Osteoblast (primary cell): ENCODE data around the gene PLXNA4. TPM values are rescaled to one million over a fixed set of nuclear protein-coding genes. Genes with fewer than 3 reads are reported as not detected.
A peak's percentile ranks its signal among the peaks of the same experiment; 100 is the strongest.

ENCODE experiments used
- DNase-seq: peaks from one replicate; pipeline ENCODE4 v3.0.0; 2011; ENCODE audit warnings: low spot score, mixed read lengths; ENCODE audit not compliant: insufficient read length; ENCODE audit errors: missing footprints
- H2AFZ ChIP-seq: 2 replicates; pipeline ENCODE4 v1.6.0; 2011; ENCODE audit warnings: mild to moderate bottlenecking, low read length
- H3K27ac ChIP-seq: 2 replicates; pipeline ENCODE4 v1.5.1; 2011; ENCODE audit warnings: mild to moderate bottlenecking, low read depth, low read length, moderate library complexity
- H3K27me3 ChIP-seq: 2 replicates; pipeline ENCODE4 v1.6.0; 2012; ENCODE audit warnings: mild to moderate bottlenecking, control low read depth, inconsistent platforms, low read length, moderate library complexity; ENCODE audit not compliant: insufficient read depth
- H3K36me3 ChIP-seq: 2 replicates; pipeline ENCODE4 v1.5.1; 2011; ENCODE audit warnings: mild to moderate bottlenecking, low read length, control low read depth, moderate library complexity; ENCODE audit not compliant: insufficient read depth
- H3K4me1 ChIP-seq: 2 replicates; pipeline ENCODE4 v1.5.1; 2011; ENCODE audit warnings: mild to moderate bottlenecking, low read length, control low read depth, moderate library complexity; ENCODE audit not compliant: insufficient read depth
- H3K4me2 ChIP-seq: 2 replicates; pipeline ENCODE4 v1.6.0; 2011; ENCODE audit warnings: mild to moderate bottlenecking, low read length; ENCODE audit not compliant: insufficient read depth
- H3K4me3 ChIP-seq: fragments of 200-600 bp; sonication (generic); 3 replicates; pipeline ENCODE4 v1.5.1; 2012; ENCODE audit warnings: mild to moderate bottlenecking, low read length, inconsistent platforms; ENCODE audit not compliant: insufficient read depth
- H3K79me2 ChIP-seq: 2 replicates; pipeline ENCODE4 v1.6.0; 2012; ENCODE audit warnings: mild to moderate bottlenecking, low read length, control low read depth, inconsistent platforms; ENCODE audit not compliant: insufficient read depth
- H3K9me3 ChIP-seq: 2 replicates; pipeline ENCODE4 v1.5.1; 2011; ENCODE audit warnings: low read depth, low read length, control low read depth
- H4K20me1 ChIP-seq: 2 replicates; pipeline ENCODE4 v1.6.0; 2012; ENCODE audit warnings: mild to moderate bottlenecking, low read length, control low read depth; ENCODE audit not compliant: insufficient read depth
- CTCF ChIP-seq: IDR thresholded peaks from 2 replicates; pipeline ENCODE4 v1.5.1; 2011; ENCODE audit warnings: mild to moderate bottlenecking, low read depth, low read length, moderate library complexity; ENCODE audit errors: extremely low read depth
- total RNA-seq: library from RNA; depleted of rRNA; stranded (reverse); fragments of >200 nt; gene quantifications from 2 replicates; pipeline ENCODE4 v1.2.3, GENCODE V29; 2012

PLXNA4 gene
- total RNA-seq, 1 donor, result 4.3 TPM

GRCh38 chr7:132402751-132403245 lies 173.5 kb downstream of the PLXNA4 start:
- H3K36me3 ChIP-seq, result no peaks in the 10 kb centered on the region
- no peaks in the 10 kb centered on the region for H3K79me2 ChIP-seq
- peak overlapping the region; percentile 73 for H3K4me2 ChIP-seq
- H4K20me1 ChIP-seq, result no peaks in the 10 kb centered on the region
- H3K27ac ChIP-seq, result peak overlapping the region; percentile 80
- TF ChIP-seq CTCF, result no peak
- H3K4me3 ChIP-seq, result peak overlapping the region; percentile 34
- H3K9me3 ChIP-seq, result no peaks in the 10 kb centered on the region
- H3K4me1 ChIP-seq, result peaks cover 60% of the 10 kb centered on the region
- DNase-seq, result peak; percentile 91
- peak overlapping the region; percentile 52 for H2AFZ ChIP-seq
- H3K27me3 ChIP-seq, result no peaks in the 10 kb centered on the region

DNA sequence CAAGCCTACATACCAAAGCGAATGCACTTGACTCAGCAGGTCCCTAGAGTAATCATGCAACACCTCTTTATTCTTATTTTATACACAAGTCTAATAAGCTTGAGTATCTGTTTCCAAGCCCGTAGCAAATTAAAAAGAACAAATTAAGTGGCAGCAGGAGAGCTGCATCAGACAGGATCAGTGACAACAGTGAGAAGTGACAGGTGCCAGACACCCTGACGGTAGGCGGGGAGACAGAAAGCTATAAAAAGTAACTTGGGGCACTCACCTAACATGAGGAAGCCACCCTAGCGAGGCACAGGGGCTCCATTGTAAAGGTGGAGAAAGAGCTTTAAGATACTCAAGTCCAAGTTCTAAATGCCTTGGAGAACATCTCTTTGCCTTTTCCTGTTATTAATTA lies 174.2 kb downstream of the PLXNA4 start:
- no peak overlapping the region for H2AFZ ChIP-seq
- DNase-seq, result no peak
- peak overlapping the region; percentile 32 for H3K4me3 ChIP-seq
- H3K27me3 ChIP-seq, result no peaks in the 10 kb centered on the region
- peak overlapping the region; percentile 80 for H3K27ac ChIP-seq
- no peaks in the 10 kb centered on the region for H3K36me3 ChIP-seq
- H3K79me2 ChIP-seq, result no peaks in the 10 kb centered on the region
- H3K9me3 ChIP-seq, result no peaks in the 10 kb centered on the region
- peaks cover 55% of the 10 kb centered on the region for H3K4me1 ChIP-seq
- TF ChIP-seq CTCF, result no peak
- H3K4me2 ChIP-seq, result peak overlapping the region; percentile 73
- no peaks in the 10 kb centered on the region for H4K20me1 ChIP-seq

- no peak overlapping the region for H3K4me3 ChIP-seq
- H3K9me3 ChIP-seq, result no peaks in the 10 kb centered on the region
- no peaks in the 10 kb centered on the region for H3K27me3 ChIP-seq
- H2AFZ ChIP-seq, result no peak overlapping the region
- peaks cover 47% of the 10 kb centered on the region for H3K4me1 ChIP-seq
- no peak overlapping the region for H3K4me2 ChIP-seq
- H4K20me1 ChIP-seq, result no peaks in the 10 kb centered on the region
- no peak for DNase-seq
- H3K79me2 ChIP-seq, result no peaks in the 10 kb centered on the region
- no peak for TF ChIP-seq CTCF
- no peaks in the 10 kb centered on the region for H3K36me3 ChIP-seq
- peak overlapping the region; percentile 51 for H3K27ac ChIP-seq
Measured at GRCh38 chr7:132400561-132401142, 175.6 kb downstream of the PLXNA4 start.

GRCh38 chr7:132399367-132399766 lies 176.9 kb downstream of the PLXNA4 start:
- H3K27ac ChIP-seq, result no peak overlapping the region
- H3K9me3 ChIP-seq, result no peaks in the 10 kb centered on the region
- no peak overlapping the region for H3K4me2 ChIP-seq
- H3K36me3 ChIP-seq, result no peaks in the 10 kb centered on the region
- peaks cover 40% of the 10 kb centered on the region for H3K4me1 ChIP-seq
- no peaks in the 10 kb centered on the region for H4K20me1 ChIP-seq
- no peak overlapping the region for H2AFZ ChIP-seq
- no peak for DNase-seq
- H3K79me2 ChIP-seq, result no peaks in the 10 kb centered on the region
- H3K27me3 ChIP-seq, result no peaks in the 10 kb centered on the region
- H3K4me3 ChIP-seq, result no peak overlapping the region
- no peak for TF ChIP-seq CTCF
